Fibroblast of lung (primary cell): ENCODE data around the gene ADH4.

Source experiments
- CTCF ChIP-seq, 2 donors: IDR thresholded peaks in 1 of 2; conservative IDR thresholded peaks in 1 of 2; 1 replicate in 1 of 2; 2 replicates in 1 of 2; pipeline ENCODE4 v1.5.1; 2011 to 2012; ENCODE audit warnings: low read length in 2 of 2, control low read depth in 1 of 2, inconsistent platforms in 1 of 2, low read depth in 1 of 2, mild to moderate bottlenecking in 1 of 2
- EZH2 ChIP-seq: IDR thresholded peaks from 2 replicates; pipeline ENCODE4 v1.5.1; 2012; ENCODE audit warnings: low read length, control low read depth, mild to moderate bottlenecking; ENCODE audit errors: missing control alignments

- no peak for TF ChIP-seq EZH2
- no peak for TF ChIP-seq CTCF (conservative IDR thresholded peaks at IDR 0.05 in 1 of 2, IDR thresholded peaks at IDR 0.05 in 1 of 2; ENCODE audit: low read depth in 1 of 2, low read length in 2 of 2)
These were observed 53.4 kb downstream of the ADH4 start for GRCh38 chr4:99090481-99091215.
